ENCODE results near the gene TSPAN9. TPM values are rescaled to one million over a fixed set of nuclear protein-coding genes. Genes with fewer than 3 reads are reported as not detected.

Gene TSPAN9
- total and polyA plus RNA-seq, 2 experiments from 2014 or later, result 6.0 to 31.5 TPM

GRCh38 chr12:3320881-3321509 lies 243.8 kb downstream of the TSPAN9 start (continued):
- no peak for TF ChIP-seq ZNF462 (CRISPR knock-in tag; IDR thresholded peaks at IDR 0.05)
- no peak for TF ChIP-seq STAT1 (IDR thresholded peaks at IDR 0.05; ENCODE audit: unreplicated experiment)

GRCh38 chr12:3321881-3322280 lies 244.7 kb downstream of the TSPAN9 start:
- H3F3A ChIP-seq (replicated peaks; ENCODE audit: low read depth), result no peaks in the 10 kb centered on the region
- no peaks in the 10 kb centered on the region for H3K9me2 ChIP-seq (ENCODE audit: insufficient read depth)
- Mint-ChIP-seq H3K36me3 (ENCODE audit: low read depth) (no peaks in the 10 kb centered on the region), H3K4me3 (no peak overlapping the region), H3K4me1 (peaks cover 6% of the 10 kb centered on the region; the same call in 2 of the 3 replicates), H3K9me3 (no peaks in the 10 kb centered on the region), H3K27ac (no peak overlapping the region), H3K27me3 (ENCODE audit: insufficient read depth, low read depth, poor library complexity) (peaks cover 6% of the 10 kb centered on the region)
- H3K4me2 ChIP-seq, result no peak overlapping the region
- H4K20me1 ChIP-seq (replicated peaks; ENCODE audit: insufficient read depth), result no peaks in the 10 kb centered on the region
- no peaks in the 10 kb centered on the region for H3K36me3 ChIP-seq (ENCODE audit: insufficient read depth)
- H3K27me3 ChIP-seq (ENCODE audit: insufficient read depth), result no peaks in the 10 kb centered on the region
- TF ChIP-seq CREB1 (CRISPR knock-in tag; IDR thresholded peaks at IDR 0.05; ENCODE audit: low read depth) (no peak), POLR2AphosphoS5 (IDR thresholded peaks at IDR 0.05; ENCODE audit: low read depth) (no peak), ETS1 (IDR thresholded peaks at IDR 0.05) (no peak), REST (IDR thresholded peaks at IDR 0.05; ENCODE audit: unreplicated experiment) (no peak), STAT1 (IDR thresholded peaks at IDR 0.05; ENCODE audit: unreplicated experiment) (no peak), EZH2phosphoT487 (IDR thresholded peaks at IDR 0.05; ENCODE audit: unreplicated experiment) (no peak)
- ATAC-seq (no peak), DNase-seq (ENCODE audit: low spot score) (no peak)
- no peak overlapping the region for H3K27ac ChIP-seq (ENCODE audit: low read depth)
- H2AFZ ChIP-seq, result no peak overlapping the region
- H3K4me3 ChIP-seq, result no peak overlapping the region
- H3K4me1 ChIP-seq (ENCODE audit: insufficient read depth), result 0 out of 2 replicates have a peak, but pooled peaks cover 3% of the 10 kb centered on the region
- no peaks in the 10 kb centered on the region for H3K79me2 ChIP-seq (replicated peaks; ENCODE audit: insufficient read depth)
